ENCODE measurements around the gene OSGIN1.

GRCh38 chr16:83974475-83974874 lies 21.4 kb downstream of the OSGIN1 start:
- TF ChIP-seq, protein P1, sequence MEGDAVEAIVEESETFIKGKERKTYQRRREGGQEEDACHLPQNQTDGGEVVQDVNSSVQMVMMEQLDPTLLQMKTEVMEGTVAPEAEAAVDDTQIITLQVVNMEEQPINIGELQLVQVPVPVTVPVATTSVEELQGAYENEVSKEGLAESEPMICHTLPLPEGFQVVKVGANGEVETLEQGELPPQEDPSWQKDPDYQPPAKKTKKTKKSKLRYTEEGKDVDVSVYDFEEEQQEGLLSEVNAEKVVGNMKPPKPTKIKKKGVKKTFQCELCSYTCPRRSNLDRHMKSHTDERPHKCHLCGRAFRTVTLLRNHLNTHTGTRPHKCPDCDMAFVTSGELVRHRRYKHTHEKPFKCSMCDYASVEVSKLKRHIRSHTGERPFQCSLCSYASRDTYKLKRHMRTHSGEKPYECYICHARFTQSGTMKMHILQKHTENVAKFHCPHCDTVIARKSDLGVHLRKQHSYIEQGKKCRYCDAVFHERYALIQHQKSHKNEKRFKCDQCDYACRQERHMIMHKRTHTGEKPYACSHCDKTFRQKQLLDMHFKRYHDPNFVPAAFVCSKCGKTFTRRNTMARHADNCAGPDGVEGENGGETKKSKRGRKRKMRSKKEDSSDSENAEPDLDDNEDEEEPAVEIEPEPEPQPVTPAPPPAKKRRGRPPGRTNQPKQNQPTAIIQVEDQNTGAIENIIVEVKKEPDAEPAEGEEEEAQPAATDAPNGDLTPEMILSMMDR (IDR thresholded peaks at IDR 0.05; ENCODE audit: poor library complexity, severe bottlenecking): no peak
- TF ChIP-seq MXI1 (conservative IDR thresholded peaks at IDR 0.05; ENCODE audit: poor library complexity, severe bottlenecking): no peak
- TF ChIP-seq EZH2 (IDR thresholded peaks at IDR 0.05; ENCODE audit: borderline replicate concordance, insufficient read depth, low read length, poor library complexity, severe bottlenecking): no peak
- TF ChIP-seq, protein P2, sequence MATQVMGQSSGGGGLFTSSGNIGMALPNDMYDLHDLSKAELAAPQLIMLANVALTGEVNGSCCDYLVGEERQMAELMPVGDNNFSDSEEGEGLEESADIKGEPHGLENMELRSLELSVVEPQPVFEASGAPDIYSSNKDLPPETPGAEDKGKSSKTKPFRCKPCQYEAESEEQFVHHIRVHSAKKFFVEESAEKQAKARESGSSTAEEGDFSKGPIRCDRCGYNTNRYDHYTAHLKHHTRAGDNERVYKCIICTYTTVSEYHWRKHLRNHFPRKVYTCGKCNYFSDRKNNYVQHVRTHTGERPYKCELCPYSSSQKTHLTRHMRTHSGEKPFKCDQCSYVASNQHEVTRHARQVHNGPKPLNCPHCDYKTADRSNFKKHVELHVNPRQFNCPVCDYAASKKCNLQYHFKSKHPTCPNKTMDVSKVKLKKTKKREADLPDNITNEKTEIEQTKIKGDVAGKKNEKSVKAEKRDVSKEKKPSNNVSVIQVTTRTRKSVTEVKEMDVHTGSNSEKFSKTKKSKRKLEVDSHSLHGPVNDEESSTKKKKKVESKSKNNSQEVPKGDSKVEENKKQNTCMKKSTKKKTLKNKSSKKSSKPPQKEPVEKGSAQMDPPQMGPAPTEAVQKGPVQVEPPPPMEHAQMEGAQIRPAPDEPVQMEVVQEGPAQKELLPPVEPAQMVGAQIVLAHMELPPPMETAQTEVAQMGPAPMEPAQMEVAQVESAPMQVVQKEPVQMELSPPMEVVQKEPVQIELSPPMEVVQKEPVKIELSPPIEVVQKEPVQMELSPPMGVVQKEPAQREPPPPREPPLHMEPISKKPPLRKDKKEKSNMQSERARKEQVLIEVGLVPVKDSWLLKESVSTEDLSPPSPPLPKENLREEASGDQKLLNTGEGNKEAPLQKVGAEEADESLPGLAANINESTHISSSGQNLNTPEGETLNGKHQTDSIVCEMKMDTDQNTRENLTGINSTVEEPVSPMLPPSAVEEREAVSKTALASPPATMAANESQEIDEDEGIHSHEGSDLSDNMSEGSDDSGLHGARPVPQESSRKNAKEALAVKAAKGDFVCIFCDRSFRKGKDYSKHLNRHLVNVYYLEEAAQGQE (IDR thresholded peaks at IDR 0.05; ENCODE audit: borderline replicate concordance): no peak
- no peak for TF ChIP-seq EP300 (conservative IDR thresholded peaks at IDR 0.05; ENCODE audit: poor library complexity, severe bottlenecking)
- no peak for TF ChIP-seq SMC3 (conservative IDR thresholded peaks at IDR 0.05; ENCODE audit: poor library complexity)
